ENCODE results near the gene NLRC5. TPM values are rescaled to one million over a fixed set of nuclear protein-coding genes. Genes with fewer than 3 reads are reported as not detected.

The NLRC5 gene
- total RNA-seq, 2 experiments from 2014 or later = 199 to 305 TPM

DNA sequence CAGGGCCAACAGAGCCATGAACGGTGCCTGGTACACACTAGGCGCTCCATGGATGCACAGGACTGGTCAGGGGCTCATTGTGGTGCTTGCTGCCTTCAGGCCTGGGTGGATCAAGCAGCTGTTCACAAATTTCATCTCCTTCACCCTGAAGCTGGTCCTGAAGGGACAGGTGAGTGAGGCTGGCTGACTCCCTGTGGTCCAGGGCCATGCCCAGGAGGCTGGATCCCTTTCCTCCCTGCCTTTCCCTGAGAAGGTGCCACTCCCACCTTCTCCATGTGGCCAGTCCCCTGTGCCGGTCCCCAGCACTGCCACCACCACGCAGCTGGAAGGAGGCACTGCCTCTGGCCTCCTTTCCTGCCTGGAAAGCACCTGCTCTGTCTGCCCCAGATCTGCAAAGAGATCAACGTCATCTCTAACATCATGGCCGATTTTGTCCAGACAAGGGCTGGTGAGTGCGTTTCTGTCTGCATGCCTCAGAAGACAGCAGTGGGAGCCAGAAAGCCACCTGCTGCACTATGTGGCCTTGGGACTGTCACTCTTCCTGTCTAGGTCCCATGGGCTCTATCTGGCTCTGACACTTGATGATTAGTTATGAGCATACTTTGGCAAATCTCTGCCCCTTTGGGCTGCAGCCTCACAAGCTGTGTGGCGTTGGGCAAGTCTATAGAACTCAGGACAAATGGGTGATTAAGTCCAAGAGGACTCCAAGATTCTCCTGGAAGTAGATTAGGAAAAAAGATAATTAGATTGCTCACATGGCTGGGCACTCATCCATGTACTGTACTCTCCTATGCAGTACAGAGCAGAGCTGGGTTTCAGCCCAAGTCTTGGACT is 18.2 kb upstream of the NLRC5 start:
- no TSS peak for BruUV-seq (replicated peaks)
- Histone ChIP-seq H3K27ac (ENCODE audit: low read depth, low read length, poor library complexity, severe bottlenecking) (peak overlapping the region; percentile 73), H3K36me3 (ENCODE audit: insufficient read depth, low read length) (no peaks in the 10 kb centered on the region), H3K4me3 (ENCODE audit: low read depth, low read length, poor library complexity, severe bottlenecking) (no peak overlapping the region), H3K9me2 (ENCODE audit: insufficient read depth, low read length) (no peaks in the 10 kb centered on the region), H3K4me2 (ENCODE audit: low read length) (peak overlapping the region; percentile 61), H3K4me1 (ENCODE audit: insufficient read depth, low read length, poor library complexity, severe bottlenecking) (peaks cover 62% of the 10 kb centered on the region), H2AFZ (ENCODE audit: low read length) (peak overlapping the region; percentile 69), H4K20me1 (ENCODE audit: insufficient read depth, low read length) (no peaks in the 10 kb centered on the region), H3K9me3 (ENCODE audit: low read length) (no peaks in the 10 kb centered on the region), H3K79me2 (ENCODE audit: insufficient read depth, low read depth, low read length) (no peaks in the 10 kb centered on the region)
- peak; percentile 91 for DNase-seq (ENCODE audit: low spot score)
- intact Hi-C loops (cut with micrococcal nuclease; ENCODE audit: unreplicated experiment) = loop anchor here (1.0 kb wide), 2 partner anchors 18 to 68 kb away; partner anchors contain the start of gene NLRC5
- TF ChIP-seq CTCF (conservative IDR thresholded peaks at IDR 0.05; ENCODE audit: low read length) (no peak; the same call in 1 of the 2 replicates), EZH2phosphoT487 (IDR thresholded peaks at IDR 0.05; ENCODE audit: borderline replicate concordance, low read depth, low read length) (no peak)
- ChIA-PET CTCF (ENCODE audit: unreplicated experiment) (interaction anchor here (0.9 to 2.1 kb wide), 3 partner anchors 17 to 75 kb away, joined by 4 to 10 read pairs (median 6); no protein-coding TSS in a partner anchor), POLR2A (interaction anchor here (0.5 to 7.1 kb wide), 10 partner anchors 7 to 618 kb away, joined by 3 to 42 read pairs (median 6); partner anchors contain the start of gene NLRC5)

GRCh38 chr16:56971768-56972043 is 17.7 kb upstream of the NLRC5 start:
- no peak for DNase-seq (ENCODE audit: low spot score)
- POLR2A ChIA-PET = interaction anchor here (0.6 to 7.1 kb wide), 9 partner anchors 12 to 118 kb away, joined by 3 to 42 read pairs (median 6); partner anchors contain the start of gene NLRC5
- Histone ChIP-seq H4K20me1 (ENCODE audit: insufficient read depth, low read length) (no peaks in the 10 kb centered on the region), H3K4me3 (ENCODE audit: low read depth, low read length, poor library complexity, severe bottlenecking) (no peak overlapping the region), H3K4me2 (ENCODE audit: low read length) (peak overlapping the region; percentile 61), H3K27ac (ENCODE audit: low read depth, low read length, poor library complexity, severe bottlenecking) (peak overlapping the region; percentile 73), H3K9me2 (ENCODE audit: insufficient read depth, low read length) (no peaks in the 10 kb centered on the region), H3K4me1 (ENCODE audit: insufficient read depth, low read length, poor library complexity, severe bottlenecking) (peaks cover 66% of the 10 kb centered on the region), H2AFZ (ENCODE audit: low read length) (peak overlapping the region; percentile 69; the same call in 1 of the 2 replicates), H3K9me3 (ENCODE audit: low read length) (no peaks in the 10 kb centered on the region), H3K36me3 (ENCODE audit: insufficient read depth, low read length) (no peaks in the 10 kb centered on the region), H3K79me2 (ENCODE audit: insufficient read depth, low read depth, low read length) (no peaks in the 10 kb centered on the region)
- TF ChIP-seq CTCF (conservative IDR thresholded peaks at IDR 0.05; ENCODE audit: low read length) (no peak), EZH2phosphoT487 (IDR thresholded peaks at IDR 0.05; ENCODE audit: borderline replicate concordance, low read depth, low read length) (no peak)
- intact Hi-C loops (cut with micrococcal nuclease; ENCODE audit: unreplicated experiment) = loop anchor here (1.0 kb wide), 2 partner anchors 18 to 68 kb away; partner anchors contain the start of gene NLRC5
- CTCF ChIA-PET (ENCODE audit: unreplicated experiment) = interaction anchor here (1.3 to 2.1 kb wide), 2 partner anchors 70 to 74 kb away, joined by 4 to 10 read pairs; no protein-coding TSS in a partner anchor
- BruUV-seq (replicated peaks) = no TSS peak
